Adrenal gland (tissue), 5 donors: ENCODE data around the gene MYCL.
"Not testable (repeated sequence)": the region's sequence is repeated elsewhere in the genome, so short reads cannot be mapped to it uniquely, and the experiment has no call there.

Source experiments
- POLR2A ChIP-seq, 2 donors: fragments of 450-650 bp; IDR thresholded peaks; one replicate each; pipeline ENCODE4 v1.6.1; 2017; ENCODE audit warnings: antibody characterized with exemption in 2 of 2, mild to moderate bottlenecking in 2 of 2, moderate library complexity in 1 of 2
- TF ChIP-seq, protein P1 (sequence below), 6 experiments: fragments of 450-650 bp in 4 of 6; fragments of 200-600 bp in 2 of 6; sonication (generic) in 1 of 6; IDR thresholded peaks; 1 replicate in 5 of 6; 2 replicates in 1 of 6; pipeline versions ENCODE4 v1.5.1 to v1.8.0; 2016 to 2021; ENCODE audit warnings: antibody characterized with exemption in 6 of 6, mild to moderate bottlenecking in 2 of 6, moderate library complexity in 1 of 6
- donor health status: DM: no; HTN: no; CAD: no.

DNA sequence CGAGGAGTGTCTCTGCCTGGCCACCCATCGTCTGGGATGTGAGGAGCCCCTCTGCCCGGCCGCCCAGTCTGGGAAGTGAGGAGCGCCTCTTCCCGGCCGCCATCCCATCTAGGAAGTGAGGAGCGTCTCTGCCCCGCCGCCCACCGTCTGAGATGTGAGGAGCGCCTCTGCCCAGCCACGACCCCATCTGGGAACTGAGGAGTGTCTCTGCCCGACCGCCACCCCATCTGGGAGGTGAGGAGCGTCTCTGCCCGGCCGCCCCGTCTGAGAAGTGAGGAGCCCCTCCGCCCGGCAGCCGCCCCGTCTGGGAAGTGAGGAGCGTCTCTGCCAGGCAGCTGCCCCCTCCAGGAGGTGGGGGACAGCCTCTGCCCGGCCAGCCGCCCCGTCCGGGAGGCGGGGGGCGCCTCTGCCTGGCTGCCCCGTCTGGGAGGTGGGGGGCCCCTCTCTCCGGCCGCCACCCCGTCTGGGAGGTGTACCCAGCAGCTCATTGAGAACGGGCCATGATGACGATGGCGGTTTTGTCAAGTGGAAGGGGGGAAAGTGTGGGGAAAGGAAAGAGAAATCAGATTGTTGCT is 32.1 kb downstream of the MYCL start:
- not testable (repeated sequence) for TF ChIP-seq POLR2A (IDR thresholded peaks at IDR 0.05)
- TF ChIP-seq, protein P1, sequence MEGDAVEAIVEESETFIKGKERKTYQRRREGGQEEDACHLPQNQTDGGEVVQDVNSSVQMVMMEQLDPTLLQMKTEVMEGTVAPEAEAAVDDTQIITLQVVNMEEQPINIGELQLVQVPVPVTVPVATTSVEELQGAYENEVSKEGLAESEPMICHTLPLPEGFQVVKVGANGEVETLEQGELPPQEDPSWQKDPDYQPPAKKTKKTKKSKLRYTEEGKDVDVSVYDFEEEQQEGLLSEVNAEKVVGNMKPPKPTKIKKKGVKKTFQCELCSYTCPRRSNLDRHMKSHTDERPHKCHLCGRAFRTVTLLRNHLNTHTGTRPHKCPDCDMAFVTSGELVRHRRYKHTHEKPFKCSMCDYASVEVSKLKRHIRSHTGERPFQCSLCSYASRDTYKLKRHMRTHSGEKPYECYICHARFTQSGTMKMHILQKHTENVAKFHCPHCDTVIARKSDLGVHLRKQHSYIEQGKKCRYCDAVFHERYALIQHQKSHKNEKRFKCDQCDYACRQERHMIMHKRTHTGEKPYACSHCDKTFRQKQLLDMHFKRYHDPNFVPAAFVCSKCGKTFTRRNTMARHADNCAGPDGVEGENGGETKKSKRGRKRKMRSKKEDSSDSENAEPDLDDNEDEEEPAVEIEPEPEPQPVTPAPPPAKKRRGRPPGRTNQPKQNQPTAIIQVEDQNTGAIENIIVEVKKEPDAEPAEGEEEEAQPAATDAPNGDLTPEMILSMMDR (IDR thresholded peaks at IDR 0.05), result not testable (repeated sequence)
